GM12878 (cell line): ENCODE results near the gene CNOT6L.

Source experiments
- CEBPB ChIP-seq, 2 experiments: fragments of 150-350 bp in 1 of 2; IDR thresholded peaks; 2 replicates each; pipeline ENCODE4 v1.6.1; 2012 to 2014; ENCODE audit warnings: low read depth in 2 of 2, low read length in 2 of 2, borderline replicate concordance in 1 of 2, inconsistent platforms in 1 of 2
- CTCF ChIP-seq, 3 experiments: IDR thresholded peaks in 2 of 3; conservative IDR thresholded peaks in 1 of 3; 2 replicates each; pipeline ENCODE4 v1.5.1; 2011; ENCODE audit warnings: low read depth in 3 of 3, low read length in 3 of 3, mild to moderate bottlenecking in 3 of 3, control low read depth in 2 of 3, moderate library complexity in 2 of 3, inconsistent platforms in 1 of 3, mixed read lengths in 1 of 3; ENCODE audit not compliant: control insufficient read depth in 2 of 3, insufficient read depth in 1 of 3; ENCODE audit errors: extremely low read depth in 1 of 3
- FOXM1 ChIP-seq: IDR thresholded peaks from 2 replicates; pipeline ENCODE4 v1.6.1; 2012; ENCODE audit warnings: low read depth, mild to moderate bottlenecking, inconsistent platforms, low read length, moderate library complexity
- MAX ChIP-seq: IDR thresholded peaks from 2 replicates; pipeline ENCODE4 v1.6.1; 2012; ENCODE audit warnings: low read depth, low read length, improper control_type of control experiment
- POLR2A ChIP-seq: IDR thresholded peaks from 2 replicates; pipeline ENCODE4 v1.6.1; 2011; ENCODE audit warnings: low read depth, mild to moderate bottlenecking, low read length
- RFX5 ChIP-seq: IDR thresholded peaks from 2 replicates; pipeline ENCODE4 v1.6.1; 2011; ENCODE audit warnings: low read depth, low read length, improper control_type of control experiment
- SMARCA5 ChIP-seq: fragments of 450-650 bp; IDR thresholded peaks from 2 replicates; pipeline ENCODE4 v1.6.1; 2017; ENCODE audit warnings: mild to moderate bottlenecking
- SUPT20H ChIP-seq: IDR thresholded peaks from 2 replicates; pipeline ENCODE4 v1.6.1; 2011; ENCODE audit warnings: low read depth, mild to moderate bottlenecking, low read length, moderate library complexity, borderline replicate concordance; ENCODE audit not compliant: control insufficient read depth
- TAF1 ChIP-seq: IDR thresholded peaks from 2 replicates; pipeline ENCODE4 v1.6.1; 2011; ENCODE audit warnings: mild to moderate bottlenecking, low read depth, low read length, borderline replicate concordance
- USF2 ChIP-seq: IDR thresholded peaks from 2 replicates; pipeline ENCODE4 v1.6.1; 2011; ENCODE audit warnings: low read depth, low read length, improper control_type of control experiment, borderline replicate concordance

- TF ChIP-seq MAX (no peak), TAF1 (no peak), CEBPB (IDR thresholded peaks at IDR 0.05; ENCODE audit: borderline replicate concordance in 1 of 2, low read depth in 2 of 2, low read length in 2 of 2) (no peak), CTCF (IDR thresholded peaks at IDR 0.05 in 2 of 3, conservative IDR thresholded peaks at IDR 0.05 in 1 of 3; ENCODE audit: control insufficient read depth in 2 of 3, extremely low read depth in 1 of 3, insufficient read depth in 1 of 3, low read depth in 3 of 3, low read length in 3 of 3) (no peak), SMARCA5 (no peak), USF2 (no peak), FOXM1 (no peak), SUPT20H (no peak), POLR2A (no peak), RFX5 (no peak)
Observed at GRCh38 chr4:77820649-77821561, 1.7 kb upstream of the CNOT6L start.
